ENCODE data around the gene CPSF4. TPM values are rescaled to one million over a fixed set of nuclear protein-coding genes. Genes with fewer than 3 reads are reported as not detected.
"Not testable (repeated sequence)": the region's sequence is repeated elsewhere in the genome, so short reads cannot be mapped to it uniquely, and the experiment has no call there.

Gene CPSF4
- total RNA-seq, 1 experiment from 2014 or later = 63.8 TPM

DNA sequence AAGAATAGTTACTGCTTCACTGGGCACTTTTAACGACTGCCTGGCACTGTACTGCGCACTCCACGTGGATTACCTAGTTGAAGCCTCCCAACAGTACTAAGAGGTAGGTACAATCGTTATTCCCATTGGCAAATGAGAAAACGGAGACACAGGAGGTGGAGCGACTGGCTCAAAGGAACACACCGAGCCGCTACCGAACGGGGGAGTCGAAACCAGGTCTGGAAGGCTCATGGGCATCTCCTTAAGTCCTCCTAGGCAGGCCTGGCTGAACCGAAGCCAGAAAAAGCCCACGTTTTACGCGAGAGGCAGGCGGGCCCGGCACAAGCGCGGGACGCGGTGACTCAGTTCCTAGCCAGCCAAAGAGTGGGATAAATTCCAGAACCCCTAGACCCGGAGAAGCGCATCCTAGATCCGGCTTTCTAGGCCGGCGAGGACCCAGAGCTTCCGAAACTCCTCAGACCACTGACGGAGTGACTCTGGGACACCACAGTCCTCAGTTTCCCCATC lies 30.8 kb upstream of the CPSF4 start:
- peak; percentile 47 for DNase-seq (ENCODE audit: low read depth)

DNA sequence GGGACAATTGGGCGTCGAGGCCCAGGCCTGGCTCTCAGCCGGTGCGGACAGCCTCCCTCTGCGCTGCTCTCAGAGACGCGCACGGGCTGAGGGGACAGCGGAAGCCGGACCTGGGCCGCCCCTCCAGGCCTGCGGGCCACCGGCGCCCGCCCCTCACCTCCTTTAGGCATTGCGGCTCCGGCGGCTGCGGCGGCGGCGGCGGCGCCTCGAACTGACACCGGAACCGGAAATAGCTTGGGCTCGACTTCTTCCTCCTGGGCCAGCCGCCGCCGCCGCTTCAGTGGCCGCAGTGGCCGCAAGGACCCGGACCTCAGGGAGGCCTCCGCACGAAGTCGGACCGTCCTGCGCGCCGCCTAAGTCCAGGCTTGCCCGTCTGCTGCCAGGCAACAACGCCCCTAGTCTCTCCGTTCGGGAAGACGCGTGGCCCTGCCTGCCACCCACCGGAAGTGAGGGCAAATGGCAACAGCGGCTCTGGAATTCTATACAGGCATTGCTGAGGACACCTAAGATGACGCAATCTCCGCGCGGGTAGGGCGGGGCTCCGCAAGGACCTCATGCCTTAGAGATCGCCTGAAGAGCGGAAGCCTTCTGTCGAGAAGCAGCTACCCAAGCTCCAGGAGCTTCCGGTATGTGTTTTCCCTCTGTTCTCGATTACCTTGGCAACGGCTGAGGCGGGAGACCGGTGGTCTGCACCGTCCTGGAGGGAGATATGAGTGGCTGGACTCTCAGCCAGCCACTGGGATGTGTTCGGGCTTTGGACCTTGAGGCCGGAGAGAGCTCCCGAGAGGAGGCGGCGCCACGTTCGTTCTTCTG lies 30.2 kb upstream of the CPSF4 start, which contains the start of the genes BUD31 and PDAP1:
Gene BUD31, plus strand, starts transcription at position 591 of the 813 bp plus-strand sequence. CDS start 2,124 bp downstream, outside the sequence.
Gene PDAP1, minus strand, starts transcription at position 219 of the 813 bp plus-strand sequence. Its CDS starts 49 bp downstream, at position 170.
- DNase-seq (ENCODE audit: low read depth) = peak; percentile 94

DNA sequence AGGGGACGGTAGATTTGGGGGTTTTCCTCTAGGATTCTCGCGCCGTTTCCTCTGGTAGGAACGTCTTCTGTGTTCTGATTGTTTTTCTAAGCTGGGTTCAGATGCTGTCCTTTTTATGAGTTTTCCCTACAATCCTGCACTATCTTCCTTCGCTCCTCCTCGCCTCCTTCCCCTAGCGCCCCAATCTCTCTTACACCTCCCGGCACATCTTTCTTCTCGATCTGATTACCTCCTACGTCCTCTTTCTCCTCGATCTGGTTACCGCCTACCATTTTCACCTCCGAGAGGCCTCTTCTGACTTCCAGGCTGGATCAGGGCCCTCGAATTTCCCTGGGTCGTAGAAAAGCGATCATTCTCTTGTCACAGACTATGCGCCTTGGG lies 29.6 kb upstream of the CPSF4 start:
- DNase-seq (ENCODE audit: low read depth) = no peak

DNA sequence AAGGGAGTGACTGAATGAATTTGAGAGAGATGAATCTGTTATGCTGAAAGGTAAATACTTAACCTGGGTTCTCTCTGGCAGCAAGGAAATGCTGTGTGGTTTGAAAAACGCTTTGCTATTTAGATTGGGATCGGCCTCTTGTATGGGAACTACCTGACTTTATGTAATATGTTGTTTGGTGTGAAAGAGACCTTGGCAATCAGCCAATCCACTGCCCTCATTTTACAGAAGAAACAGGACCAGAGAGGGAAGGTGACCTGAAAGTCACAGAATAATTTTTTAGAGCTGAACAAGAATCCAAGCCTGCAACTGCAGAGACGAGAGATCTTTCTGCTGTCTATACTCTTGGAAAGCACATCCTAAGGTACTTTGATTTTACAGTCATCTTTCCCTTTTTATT lies 28.9 kb upstream of the CPSF4 start:
- no peak for DNase-seq (ENCODE audit: low read depth)

DNA sequence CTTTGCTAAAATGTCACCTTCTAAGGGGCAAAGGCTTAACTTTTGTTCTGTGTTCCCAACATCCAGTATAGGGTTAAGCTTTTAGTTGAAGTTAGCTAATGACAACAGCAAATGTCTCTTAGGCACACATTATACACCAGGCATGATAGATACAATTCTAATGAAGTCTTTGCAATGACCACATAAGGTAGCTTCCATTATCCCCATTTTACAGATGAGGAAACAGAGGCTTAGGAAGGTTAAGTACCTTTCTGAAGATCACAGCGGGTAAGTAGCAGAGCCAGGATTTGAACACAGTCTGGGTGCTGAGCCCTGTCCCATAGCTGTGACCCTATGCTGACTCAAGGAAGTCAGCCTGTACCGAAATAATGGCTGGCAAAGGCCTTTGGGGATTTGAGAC lies 28.1 kb upstream of the CPSF4 start:
- no peak for DNase-seq (ENCODE audit: low read depth)

DNA sequence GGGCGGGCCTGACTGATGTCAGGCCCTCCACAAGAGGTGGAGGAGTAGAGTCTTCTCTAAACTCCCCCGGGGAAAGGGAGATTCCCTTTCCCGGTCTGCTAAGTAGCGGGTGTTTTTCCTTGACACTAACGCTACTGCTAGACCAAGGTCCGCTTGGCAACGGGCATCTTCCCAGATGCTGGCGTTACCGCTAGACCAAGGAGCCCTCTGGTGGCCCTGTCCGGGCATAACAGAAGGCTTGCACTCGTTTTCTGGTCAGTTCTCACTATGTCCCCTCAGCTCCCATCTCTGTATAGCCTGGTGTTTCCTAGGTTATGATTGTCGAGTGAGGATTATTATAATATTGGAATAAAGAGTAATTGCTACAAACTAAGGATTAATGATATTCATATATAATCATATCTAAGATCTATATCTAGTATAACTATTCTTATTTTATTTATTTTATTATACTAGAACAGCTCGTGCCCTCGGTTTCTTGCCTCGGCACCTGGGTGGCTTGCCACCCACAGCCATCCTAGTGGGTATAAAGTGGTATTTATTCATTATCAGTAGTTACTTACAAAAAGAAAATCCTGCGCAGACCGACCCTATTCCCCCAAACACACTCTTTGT lies 23.1 kb upstream of the CPSF4 start:
- peak; percentile 62 for DNase-seq (ENCODE audit: low read depth)

DNA sequence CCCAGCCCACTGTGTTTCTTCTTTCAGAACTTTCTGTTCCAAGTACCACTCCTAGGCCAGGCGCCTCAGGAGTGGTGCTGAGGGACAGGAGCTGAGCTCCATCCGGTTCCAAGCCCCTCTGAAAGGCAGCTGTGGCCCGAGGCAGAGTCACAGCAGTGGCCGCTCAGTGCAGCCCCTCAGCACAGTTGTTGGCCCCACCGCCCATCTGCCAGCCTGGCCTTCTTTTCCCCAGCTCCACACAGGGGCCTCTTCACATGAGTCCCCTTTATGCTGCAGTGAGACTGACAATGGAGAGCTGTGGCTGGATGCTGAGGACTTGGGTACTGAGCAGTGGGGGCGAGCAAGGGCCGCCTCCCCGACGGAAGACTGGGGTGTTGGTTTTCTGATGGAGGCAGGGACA lies 20.5 kb upstream of the CPSF4 start:
- no peak for DNase-seq (ENCODE audit: low read depth)

DNA sequence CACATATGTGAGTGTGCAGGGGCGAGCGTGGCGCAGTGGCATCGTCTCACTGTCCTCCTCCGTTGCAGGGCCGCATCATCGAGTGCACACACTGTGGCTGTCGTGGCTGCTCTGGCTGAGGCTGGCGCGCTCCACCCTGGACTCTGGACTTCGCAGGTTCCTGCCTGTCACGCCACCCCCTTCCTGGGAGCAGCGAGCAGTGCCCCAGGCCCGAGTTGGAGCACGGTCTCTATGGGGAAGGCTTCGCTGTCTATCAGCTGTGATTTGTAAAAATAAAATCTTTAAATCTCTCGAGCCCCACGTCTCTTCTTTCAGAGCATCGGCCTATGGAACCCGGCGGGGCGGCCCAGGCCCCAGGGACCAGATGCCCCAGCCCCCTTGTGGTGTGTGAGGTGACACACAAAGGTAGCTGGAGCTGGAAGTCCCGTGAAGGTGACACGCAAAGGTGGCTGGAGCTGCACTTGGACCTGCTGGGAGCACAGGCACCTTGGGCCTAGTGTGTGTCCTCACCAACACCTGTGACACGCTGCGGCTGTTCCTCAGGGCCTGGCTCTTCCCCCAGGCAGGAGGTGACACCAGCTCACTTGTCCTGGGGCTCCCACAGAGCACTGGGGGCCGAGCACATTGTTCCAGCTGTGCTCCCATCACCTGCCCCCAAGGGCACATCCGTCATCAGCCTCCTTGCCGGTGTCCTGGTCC lies 19.3 kb upstream of the CPSF4 start:
- DNase-seq (ENCODE audit: low read depth) = no peak

DNA sequence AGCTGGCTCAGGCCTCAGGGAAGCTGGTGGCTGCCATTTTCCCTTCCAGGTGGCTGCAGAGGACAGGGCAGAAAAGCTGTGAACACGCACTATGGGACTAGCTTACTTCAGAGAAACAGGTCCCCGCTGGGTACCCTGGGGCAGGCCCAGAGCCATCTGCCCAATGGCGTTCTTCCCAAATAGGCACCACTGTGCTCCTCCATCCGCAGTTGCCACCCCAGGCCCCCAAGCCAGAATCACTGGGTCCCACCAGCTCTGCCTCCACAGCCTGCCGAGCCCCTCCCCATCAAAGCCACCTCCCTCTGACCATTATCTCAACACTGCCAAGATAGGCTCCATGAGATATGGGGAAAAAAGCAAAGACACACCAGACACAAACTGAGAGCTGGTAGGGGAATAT lies 18.5 kb upstream of the CPSF4 start:
- no peak for DNase-seq (ENCODE audit: low read depth)

DNA sequence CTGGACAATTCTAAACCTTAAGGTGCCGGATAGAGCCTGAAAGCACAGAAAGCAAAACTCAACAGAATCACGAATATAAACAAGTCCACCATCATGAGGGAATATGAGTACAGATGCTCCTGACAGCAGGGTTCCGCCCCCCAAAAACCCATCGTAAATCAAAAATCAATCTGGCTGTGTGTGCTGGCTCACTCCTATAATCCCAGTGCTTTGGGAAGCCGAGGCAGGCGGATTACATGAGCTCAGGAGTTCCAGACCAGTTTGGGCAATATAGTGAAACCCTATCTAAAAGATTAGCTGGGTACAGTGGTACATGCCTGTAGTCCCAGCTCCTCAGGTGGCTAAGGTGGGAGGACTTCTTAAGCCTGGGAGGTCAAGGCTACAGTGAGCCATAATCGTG lies 17.8 kb upstream of the CPSF4 start:
- DNase-seq (ENCODE audit: low read depth) = no peak

DNA sequence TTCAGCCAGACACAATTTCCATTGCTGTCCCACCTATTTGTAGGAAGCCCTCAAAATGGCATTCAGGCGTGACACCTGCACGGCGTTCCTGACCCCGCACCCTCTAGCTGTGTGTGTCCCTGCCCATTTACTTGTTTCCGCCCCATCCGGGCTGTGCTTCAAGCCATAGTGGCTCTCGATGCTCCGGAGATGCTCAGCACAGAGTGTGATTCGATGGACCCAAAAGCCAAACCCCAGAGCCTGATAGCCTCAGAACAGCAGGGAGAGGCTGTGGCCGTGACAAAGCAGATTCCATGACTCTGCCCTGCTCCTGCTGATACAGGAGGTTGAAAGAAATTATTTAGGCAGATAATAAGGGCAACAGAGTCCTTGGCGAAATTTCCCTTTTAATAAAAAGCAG lies 16.6 kb upstream of the CPSF4 start:
- no peak for DNase-seq (ENCODE audit: low read depth)

DNA sequence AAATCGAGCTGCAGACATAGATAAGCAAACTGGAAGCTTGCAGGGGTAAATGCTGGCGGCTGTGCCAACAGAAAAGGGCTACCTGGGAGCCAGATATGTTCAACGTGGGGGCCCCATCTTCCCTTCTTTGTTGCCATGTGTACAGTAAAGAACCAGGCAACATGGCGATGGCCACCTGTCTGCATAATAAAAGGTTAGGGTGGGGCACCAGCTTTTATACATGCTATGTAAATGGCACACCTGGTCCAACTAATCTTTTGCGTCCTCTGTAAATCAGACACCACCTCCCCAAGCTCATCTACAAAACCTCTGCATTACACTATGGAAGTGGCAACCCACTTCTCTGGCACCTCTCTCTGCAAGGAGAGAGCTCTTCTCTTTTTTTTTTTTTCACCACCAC lies 16.1 kb upstream of the CPSF4 start:
- no peak for DNase-seq (ENCODE audit: low read depth)

DNA sequence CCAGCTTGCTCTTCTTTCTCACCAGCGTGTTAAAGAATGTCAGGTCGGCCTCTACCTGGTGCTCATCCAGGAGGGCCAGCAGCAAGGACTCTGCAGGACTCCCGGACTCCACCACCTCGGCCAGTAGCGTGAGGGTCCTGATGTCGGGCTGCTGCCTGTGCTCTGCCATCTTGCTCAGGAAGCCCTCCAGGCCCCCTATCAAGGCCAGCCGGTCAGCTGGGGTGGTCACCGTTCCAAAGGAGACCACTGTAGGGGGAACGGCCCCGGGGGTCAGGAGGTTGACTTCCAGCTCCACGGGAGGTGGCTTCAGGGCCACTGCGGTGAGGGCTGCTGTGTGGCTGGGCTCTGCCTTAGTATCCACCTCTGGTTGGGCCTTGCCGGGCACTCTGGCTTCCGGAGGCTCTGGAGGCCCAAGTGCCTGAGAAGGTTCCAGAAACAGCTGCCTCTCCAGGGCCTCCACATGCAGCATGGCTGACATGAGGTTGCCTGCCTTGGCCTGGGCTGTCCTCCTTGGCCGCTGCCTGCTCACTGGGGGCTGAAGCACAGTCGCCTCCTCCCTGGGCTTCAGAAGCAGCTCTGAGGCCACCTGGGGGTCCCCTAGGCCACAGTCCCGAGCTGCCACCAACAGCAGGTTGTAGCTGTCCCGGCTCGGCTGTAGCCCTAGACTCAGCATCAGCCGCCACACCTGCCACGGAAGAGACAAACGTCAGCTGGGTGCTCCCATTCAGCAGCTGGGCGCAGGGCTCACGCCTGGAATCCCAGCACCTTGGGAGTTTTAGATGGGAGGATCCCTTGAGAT lies 13.6 kb upstream of the CPSF4 start:
- no peak for DNase-seq (ENCODE audit: low read depth)

DNA sequence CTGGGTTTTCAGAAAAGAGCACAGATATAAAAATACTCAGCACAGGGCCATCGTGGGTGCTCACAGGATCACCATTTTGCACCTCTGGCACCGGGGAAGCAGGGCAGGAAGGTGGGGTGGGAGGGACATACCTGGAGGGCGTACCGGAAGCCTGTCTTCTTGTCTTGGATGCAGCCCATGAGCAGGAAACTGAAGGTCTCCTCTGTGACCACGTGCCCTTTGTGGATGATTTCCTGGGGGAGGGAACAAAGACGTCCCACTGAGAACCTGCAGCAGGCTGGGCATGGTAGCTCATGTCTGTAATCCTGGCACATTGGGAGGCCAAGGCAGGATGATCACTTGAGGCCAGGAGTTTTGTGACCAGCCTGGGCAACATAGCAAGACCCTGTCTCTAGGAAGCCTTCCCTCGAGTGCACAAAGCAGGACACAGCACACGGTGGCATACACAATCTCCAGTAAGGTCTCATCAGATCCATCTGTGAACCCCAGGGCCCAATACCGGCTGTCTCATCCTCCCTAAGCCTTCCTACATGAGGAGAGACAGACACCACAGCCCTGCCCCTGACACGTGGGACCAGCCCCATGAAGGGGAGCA lies 9.7 kb upstream of the CPSF4 start:
- DNase-seq (ENCODE audit: low read depth) = no peak

DNA sequence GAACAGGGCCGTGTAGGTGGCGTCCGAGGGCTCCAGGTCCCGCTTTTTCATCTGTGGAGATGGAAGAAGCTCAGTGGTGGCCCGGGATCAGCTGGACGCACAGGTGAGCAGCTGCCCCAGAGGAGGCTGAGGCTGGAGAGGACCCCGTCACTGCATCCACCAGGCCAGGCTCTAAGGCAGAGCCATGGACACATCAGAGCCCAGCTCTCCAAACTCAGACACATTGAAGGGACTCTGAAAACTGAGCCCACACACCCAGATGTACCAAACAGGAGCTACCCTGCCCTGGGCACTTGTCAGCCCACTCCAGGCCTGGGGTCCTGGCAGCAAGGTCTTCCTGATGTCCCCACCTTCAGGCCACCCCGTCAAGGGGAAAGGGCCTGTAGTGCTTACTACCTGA lies 9.0 kb upstream of the CPSF4 start:
- DNase-seq (ENCODE audit: low read depth) = no peak

DNA sequence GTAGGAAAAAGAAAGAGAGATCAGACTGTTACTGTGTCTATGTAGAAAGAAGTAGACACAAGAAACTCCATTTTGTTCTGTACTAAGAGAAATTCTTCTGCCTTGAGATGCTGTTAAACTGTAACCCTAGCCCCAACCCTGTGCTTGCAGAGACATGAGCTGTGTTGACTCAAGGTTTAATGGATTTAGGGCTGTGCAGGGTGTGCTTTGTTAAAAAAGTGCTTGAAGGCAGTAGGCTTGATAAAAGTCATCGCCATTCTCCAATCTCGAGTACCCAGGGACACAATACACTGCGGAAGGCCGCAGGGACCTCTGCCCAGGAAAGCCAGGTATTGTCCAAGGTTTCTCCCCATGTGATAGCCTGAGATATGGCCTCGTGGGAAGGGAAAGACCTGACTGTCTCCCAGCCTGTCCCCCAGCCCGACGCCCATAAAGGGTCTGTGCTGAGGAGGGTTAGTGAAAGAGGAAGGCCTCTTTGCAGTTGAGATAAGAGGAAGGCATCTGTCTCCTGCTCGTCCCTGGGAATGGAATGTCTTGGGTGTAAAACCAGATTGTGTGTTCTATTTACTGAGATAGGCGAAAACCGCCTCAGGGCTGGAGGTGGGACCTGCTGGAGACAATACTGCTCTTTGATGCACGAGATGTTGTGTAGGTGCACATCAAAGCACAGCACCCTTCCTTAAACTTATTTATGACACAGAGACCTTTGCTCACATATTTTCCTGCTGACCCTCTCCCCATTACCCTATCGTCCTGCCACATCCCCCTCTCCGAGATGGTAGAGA lies 6.8 kb upstream of the CPSF4 start:
- DNase-seq (ENCODE audit: low read depth) = not testable (repeated sequence)

DNA sequence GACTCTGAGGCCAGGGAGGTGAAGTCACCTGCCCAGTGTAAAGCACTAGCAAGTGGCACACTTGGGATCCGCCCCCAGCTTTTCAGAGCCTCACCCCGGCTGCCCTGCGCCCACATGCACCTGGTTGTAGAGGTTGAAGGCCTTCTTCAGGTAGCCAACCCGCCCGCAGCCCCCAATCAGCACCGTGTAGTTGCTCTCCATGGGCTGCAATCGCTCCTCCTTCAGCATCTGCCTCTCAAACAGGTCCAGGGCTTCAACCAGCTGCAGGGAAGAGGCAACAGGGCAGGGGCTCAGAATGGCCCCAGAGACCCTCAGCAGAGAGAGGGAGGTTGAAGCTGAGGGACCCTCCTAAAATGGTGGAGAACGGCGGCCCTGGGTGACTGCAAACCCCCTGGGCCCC lies 5.6 kb upstream of the CPSF4 start:
- DNase-seq (ENCODE audit: low read depth) = no peak

DNA sequence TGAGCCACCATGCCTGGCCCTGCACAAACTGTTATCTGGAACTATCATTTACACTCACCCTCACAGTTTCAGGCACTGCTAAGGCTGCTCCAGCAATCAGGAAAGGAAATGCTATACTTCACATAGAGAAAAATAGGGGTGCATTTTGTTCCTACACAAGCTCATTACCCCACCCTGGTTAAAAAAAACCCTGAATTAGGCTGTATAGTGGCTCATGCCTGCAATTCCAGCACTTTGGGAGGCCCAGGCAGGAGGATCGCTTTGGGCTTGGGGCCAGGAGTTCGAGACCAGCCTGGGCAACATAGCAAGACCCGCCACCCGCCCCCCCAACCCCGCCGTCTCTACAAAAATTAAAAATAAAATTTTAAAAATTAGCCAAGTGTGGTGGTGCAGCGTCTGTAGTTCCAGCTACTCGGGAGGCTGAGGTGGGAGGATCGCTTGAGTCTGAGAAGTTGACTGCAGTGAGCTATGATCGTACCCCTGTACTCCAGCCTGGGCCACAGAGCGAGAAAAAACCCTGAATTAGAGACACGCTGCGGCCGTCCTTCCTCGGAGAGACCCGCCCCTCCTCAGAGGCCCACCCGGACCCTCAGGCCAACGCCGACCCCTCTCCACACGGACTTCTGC lies 684 bp upstream of the CPSF4 start:
- no peak for DNase-seq (ENCODE audit: low read depth)

DNA sequence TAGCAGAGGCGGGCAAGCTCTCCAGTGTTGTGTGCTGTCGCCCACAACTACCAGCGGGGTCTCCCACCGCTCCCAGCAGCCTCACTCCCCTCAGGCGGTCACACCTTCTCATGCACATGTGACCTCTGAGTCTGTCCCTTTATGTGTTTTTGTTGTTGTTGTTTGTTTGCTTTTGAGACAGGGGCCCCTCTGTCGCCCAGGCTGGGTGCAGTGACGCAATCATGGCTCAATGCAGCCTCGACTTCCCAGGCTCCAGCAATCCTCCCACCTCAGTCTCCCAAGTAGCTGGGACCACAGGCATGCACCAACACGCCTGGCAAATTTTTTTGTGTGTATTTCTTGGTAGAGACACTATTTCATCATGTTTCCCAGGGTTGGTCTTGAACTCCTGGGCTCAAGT lies 1.5 kb downstream of the CPSF4 start:
- DNase-seq (ENCODE audit: low read depth) = no peak

DNA sequence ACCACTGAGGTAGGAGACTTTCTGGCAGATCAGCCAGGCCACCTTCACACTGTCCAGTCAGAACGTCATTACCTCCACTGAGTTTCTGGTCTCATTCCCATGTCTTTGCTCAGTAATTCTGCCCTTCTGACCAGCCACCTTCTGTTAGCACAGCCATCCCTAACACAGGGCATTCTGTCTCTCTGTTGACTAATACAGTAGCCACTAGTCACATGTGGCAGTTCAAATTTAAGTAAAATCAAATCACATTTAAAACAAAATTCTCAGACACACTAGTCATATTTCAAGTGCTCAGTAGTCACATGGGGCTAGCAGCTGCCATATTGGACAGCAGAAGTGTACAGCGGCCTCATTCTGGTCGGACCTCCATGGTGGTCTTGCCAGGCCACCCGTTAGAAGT lies 7.4 kb downstream of the CPSF4 start:
- DNase-seq (ENCODE audit: low read depth) = no peak
